K562 (cell line): Measurements from ENCODE around the gene IFIT5.

ENCODE experiments used
- CTCF ChIP-seq, 3 experiments: IDR thresholded peaks in 2 of 3; conservative IDR thresholded peaks in 1 of 3; 2 replicates each; pipeline ENCODE4 v1.5.1; 2011 to 2012; ENCODE audit warnings: low read length in 3 of 3, mild to moderate bottlenecking in 3 of 3, control low read depth in 2 of 3, improper control_type of control experiment in 1 of 3, inconsistent platforms in 1 of 3, low read depth in 1 of 3, mixed read lengths in 1 of 3, moderate library complexity in 1 of 3; ENCODE audit not compliant: insufficient read depth in 2 of 3
- EP300 ChIP-seq: IDR thresholded peaks from 2 replicates; pipeline ENCODE4 v1.6.1; 2012; ENCODE audit warnings: low read length, improper control_type of control experiment
- GTF2F1 ChIP-seq: IDR thresholded peaks from 2 replicates; pipeline ENCODE4 v1.6.1; 2011; ENCODE audit warnings: low read depth, low read length, improper control_type of control experiment
- MAZ ChIP-seq, 2 experiments: fragments of 450-650 bp in 1 of 2; sonication (generic) in 1 of 2; formaldehyde crosslinking; IDR thresholded peaks in 1 of 2; conservative IDR thresholded peaks in 1 of 2; 2 replicates each; pipeline versions ENCODE4 v1.4.0 to v1.5.0; 2020; ENCODE audit warnings: mild to moderate bottlenecking in 1 of 2, missing genetic modification reagents in 1 of 2
- SMC3 ChIP-seq: conservative IDR thresholded peaks from 2 replicates; pipeline ENCODE4 v1.6.1; 2011; ENCODE audit warnings: low read depth, low read length, improper control_type of control experiment; ENCODE audit not compliant: insufficient read depth
- SNIP1 ChIP-seq: fragments of 450-650 bp; IDR thresholded peaks from 2 replicates; pipeline ENCODE4 v1.7.1; 2017; ENCODE audit warnings: low read depth, mild to moderate bottlenecking
- SP1 ChIP-seq: sonication (generic); formaldehyde crosslinking; IDR thresholded peaks from 2 replicates; pipeline ENCODE4 v1.8.1; 2022; ENCODE audit warnings: mild to moderate bottlenecking, missing genetic modification reagents
- TAF1 ChIP-seq: IDR thresholded peaks from 2 replicates; pipeline ENCODE4 v1.6.1; 2011; ENCODE audit warnings: mild to moderate bottlenecking, low read length, moderate library complexity; ENCODE audit not compliant: insufficient read depth, control insufficient read depth, severe bottlenecking; ENCODE audit errors: extremely low read depth
- TEAD2 ChIP-seq: fragments of 450-650 bp; IDR thresholded peaks from 2 replicates; pipeline ENCODE4 v1.6.1; 2016; ENCODE audit warnings: missing genetic modification characterization, control low read depth, missing compliant biosample characterization
- XRCC4 ChIP-seq: IDR thresholded peaks from one replicate; pipeline ENCODE4 v1.6.1; 2011; ENCODE audit not compliant: insufficient read depth, insufficient read length; ENCODE audit errors: extremely low read depth
- ZNF121 ChIP-seq: sonication (generic); formaldehyde crosslinking; conservative IDR thresholded peaks from 2 replicates; pipeline ENCODE4 v1.8.0; 2022; ENCODE audit warnings: missing genetic modification reagents
- TF ChIP-seq, protein P1 (sequence below): IDR thresholded peaks from 2 replicates; pipeline ENCODE4 v1.6.1; 2016; ENCODE audit warnings: missing genetic modification characterization, missing compliant biosample characterization
- TF ChIP-seq, protein P2 (sequence below): sonication (generic); formaldehyde crosslinking; IDR thresholded peaks from 2 replicates; pipeline ENCODE4 v1.8.1; 2023; ENCODE audit warnings: mild to moderate bottlenecking, missing genetic modification reagents
- TF ChIP-seq, protein P3 (sequence below): sonication (generic); formaldehyde crosslinking; IDR thresholded peaks from 2 replicates; pipeline ENCODE4 v1.8.1; 2022; ENCODE audit warnings: missing genetic modification reagents

GRCh38 chr10:89413398-89413912, 913 bp upstream of the IFIT5 start:
- TF ChIP-seq CTCF (IDR thresholded peaks at IDR 0.05 in 2 of 3, conservative IDR thresholded peaks at IDR 0.05 in 1 of 3; ENCODE audit: insufficient read depth in 2 of 3, low read depth in 1 of 3, low read length in 3 of 3) (no peak), EP300 (no peak), GTF2F1 (no peak), SNIP1 (no peak), XRCC4 (no peak), SMC3 (no peak), MAZ (CRISPR knock-in tag; conservative IDR thresholded peaks at IDR 0.05 in 1 of 2, IDR thresholded peaks at IDR 0.05 in 1 of 2) (no peak), TEAD2 (no peak), TAF1 (no peak), SP1 (no peak), ZNF121 (no peak)
- TF ChIP-seq, protein P1, sequence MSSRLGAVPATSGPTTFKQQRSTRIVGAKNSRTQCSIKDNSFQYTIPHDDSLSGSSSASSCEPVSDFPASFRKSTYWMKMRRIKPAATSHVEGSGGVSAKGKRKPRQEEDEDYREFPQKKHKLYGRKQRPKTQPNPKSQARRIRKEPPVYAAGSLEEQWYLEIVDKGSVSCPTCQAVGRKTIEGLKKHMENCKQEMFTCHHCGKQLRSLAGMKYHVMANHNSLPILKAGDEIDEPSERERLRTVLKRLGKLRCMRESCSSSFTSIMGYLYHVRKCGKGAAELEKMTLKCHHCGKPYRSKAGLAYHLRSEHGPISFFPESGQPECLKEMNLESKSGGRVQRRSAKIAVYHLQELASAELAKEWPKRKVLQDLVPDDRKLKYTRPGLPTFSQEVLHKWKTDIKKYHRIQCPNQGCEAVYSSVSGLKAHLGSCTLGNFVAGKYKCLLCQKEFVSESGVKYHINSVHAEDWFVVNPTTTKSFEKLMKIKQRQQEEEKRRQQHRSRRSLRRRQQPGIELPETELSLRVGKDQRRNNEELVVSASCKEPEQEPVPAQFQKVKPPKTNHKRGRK (tag): no peak
- TF ChIP-seq, protein P2, sequence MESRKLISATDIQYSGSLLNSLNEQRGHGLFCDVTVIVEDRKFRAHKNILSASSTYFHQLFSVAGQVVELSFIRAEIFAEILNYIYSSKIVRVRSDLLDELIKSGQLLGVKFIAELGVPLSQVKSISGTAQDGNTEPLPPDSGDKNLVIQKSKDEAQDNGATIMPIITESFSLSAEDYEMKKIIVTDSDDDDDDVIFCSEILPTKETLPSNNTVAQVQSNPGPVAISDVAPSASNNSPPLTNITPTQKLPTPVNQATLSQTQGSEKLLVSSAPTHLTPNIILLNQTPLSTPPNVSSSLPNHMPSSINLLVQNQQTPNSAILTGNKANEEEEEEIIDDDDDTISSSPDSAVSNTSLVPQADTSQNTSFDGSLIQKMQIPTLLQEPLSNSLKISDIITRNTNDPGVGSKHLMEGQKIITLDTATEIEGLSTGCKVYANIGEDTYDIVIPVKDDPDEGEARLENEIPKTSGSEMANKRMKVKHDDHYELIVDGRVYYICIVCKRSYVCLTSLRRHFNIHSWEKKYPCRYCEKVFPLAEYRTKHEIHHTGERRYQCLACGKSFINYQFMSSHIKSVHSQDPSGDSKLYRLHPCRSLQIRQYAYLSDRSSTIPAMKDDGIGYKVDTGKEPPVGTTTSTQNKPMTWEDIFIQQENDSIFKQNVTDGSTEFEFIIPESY: no peak
- TF ChIP-seq, protein P3, sequence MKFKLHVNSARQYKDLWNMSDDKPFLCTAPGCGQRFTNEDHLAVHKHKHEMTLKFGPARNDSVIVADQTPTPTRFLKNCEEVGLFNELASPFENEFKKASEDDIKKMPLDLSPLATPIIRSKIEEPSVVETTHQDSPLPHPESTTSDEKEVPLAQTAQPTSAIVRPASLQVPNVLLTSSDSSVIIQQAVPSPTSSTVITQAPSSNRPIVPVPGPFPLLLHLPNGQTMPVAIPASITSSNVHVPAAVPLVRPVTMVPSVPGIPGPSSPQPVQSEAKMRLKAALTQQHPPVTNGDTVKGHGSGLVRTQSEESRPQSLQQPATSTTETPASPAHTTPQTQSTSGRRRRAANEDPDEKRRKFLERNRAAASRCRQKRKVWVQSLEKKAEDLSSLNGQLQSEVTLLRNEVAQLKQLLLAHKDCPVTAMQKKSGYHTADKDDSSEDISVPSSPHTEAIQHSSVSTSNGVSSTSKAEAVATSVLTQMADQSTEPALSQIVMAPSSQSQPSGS (CRISPR knock-in tag): no peak
